Body of pancreas (tissue), 4 donors: ENCODE data around the gene ACIN1.

Experiments
- POLR2A ChIP-seq, 3 donors: fragments of 450-650 bp; IDR thresholded peaks; one replicate each; pipeline ENCODE4 v1.6.1; 2016; ENCODE audit warnings: antibody characterized with exemption in 3 of 3, mild to moderate bottlenecking in 2 of 3
- TF ChIP-seq, protein P1 (sequence below), 7 experiments: fragments of 450-650 bp in 4 of 7; fragments of 200-600 bp in 3 of 7; sonication (generic) in 3 of 7; IDR thresholded peaks; one replicate each; pipeline ENCODE4 v1.5.1; 2016 to 2019; ENCODE audit warnings: antibody characterized with exemption in 7 of 7

DNA sequence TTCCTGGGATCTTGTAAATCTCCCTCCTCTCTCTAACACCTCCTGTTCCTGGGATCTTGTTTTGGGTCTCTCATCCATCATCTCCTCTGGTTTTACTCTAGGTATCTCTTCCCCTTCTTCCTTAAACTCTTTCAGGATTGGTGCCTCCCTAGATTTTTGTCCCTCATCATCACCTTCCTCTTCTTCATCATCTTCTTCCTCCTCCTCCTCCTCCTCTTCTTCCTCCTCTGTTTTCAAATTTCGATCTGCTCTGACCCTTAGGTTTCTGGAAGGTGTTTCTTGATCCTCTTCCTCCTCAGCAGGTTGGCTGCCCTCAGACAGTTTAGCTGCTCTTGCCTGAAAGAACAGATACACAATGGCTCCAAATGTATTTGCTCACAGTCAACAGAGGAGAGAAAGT lies 14.5 kb downstream of the ACIN1 start:
- TF ChIP-seq, protein P1, sequence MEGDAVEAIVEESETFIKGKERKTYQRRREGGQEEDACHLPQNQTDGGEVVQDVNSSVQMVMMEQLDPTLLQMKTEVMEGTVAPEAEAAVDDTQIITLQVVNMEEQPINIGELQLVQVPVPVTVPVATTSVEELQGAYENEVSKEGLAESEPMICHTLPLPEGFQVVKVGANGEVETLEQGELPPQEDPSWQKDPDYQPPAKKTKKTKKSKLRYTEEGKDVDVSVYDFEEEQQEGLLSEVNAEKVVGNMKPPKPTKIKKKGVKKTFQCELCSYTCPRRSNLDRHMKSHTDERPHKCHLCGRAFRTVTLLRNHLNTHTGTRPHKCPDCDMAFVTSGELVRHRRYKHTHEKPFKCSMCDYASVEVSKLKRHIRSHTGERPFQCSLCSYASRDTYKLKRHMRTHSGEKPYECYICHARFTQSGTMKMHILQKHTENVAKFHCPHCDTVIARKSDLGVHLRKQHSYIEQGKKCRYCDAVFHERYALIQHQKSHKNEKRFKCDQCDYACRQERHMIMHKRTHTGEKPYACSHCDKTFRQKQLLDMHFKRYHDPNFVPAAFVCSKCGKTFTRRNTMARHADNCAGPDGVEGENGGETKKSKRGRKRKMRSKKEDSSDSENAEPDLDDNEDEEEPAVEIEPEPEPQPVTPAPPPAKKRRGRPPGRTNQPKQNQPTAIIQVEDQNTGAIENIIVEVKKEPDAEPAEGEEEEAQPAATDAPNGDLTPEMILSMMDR (IDR thresholded peaks at IDR 0.05) = no peak
- TF ChIP-seq POLR2A (IDR thresholded peaks at IDR 0.05) = no peak
